VCaP (cell line): ENCODE data around the gene GAPVD1.

ENCODE experiments used
- H3K27ac ChIP-seq: fragments of 450-650 bp; 2 replicates; pipeline ENCODE4 v1.5.1; 2017
- CTCF ChIP-seq: fragments of 450-650 bp; conservative IDR thresholded peaks from 2 replicates; pipeline ENCODE4 v1.5.1; 2017; ENCODE audit warnings: mild to moderate bottlenecking, moderate library complexity

GAPVD1 gene

GRCh38 chr9:125404733-125405132, 143.1 kb downstream of the GAPVD1 start:
- no peak overlapping the region for H3K27ac ChIP-seq
- TF ChIP-seq CTCF: no peak

DNA sequence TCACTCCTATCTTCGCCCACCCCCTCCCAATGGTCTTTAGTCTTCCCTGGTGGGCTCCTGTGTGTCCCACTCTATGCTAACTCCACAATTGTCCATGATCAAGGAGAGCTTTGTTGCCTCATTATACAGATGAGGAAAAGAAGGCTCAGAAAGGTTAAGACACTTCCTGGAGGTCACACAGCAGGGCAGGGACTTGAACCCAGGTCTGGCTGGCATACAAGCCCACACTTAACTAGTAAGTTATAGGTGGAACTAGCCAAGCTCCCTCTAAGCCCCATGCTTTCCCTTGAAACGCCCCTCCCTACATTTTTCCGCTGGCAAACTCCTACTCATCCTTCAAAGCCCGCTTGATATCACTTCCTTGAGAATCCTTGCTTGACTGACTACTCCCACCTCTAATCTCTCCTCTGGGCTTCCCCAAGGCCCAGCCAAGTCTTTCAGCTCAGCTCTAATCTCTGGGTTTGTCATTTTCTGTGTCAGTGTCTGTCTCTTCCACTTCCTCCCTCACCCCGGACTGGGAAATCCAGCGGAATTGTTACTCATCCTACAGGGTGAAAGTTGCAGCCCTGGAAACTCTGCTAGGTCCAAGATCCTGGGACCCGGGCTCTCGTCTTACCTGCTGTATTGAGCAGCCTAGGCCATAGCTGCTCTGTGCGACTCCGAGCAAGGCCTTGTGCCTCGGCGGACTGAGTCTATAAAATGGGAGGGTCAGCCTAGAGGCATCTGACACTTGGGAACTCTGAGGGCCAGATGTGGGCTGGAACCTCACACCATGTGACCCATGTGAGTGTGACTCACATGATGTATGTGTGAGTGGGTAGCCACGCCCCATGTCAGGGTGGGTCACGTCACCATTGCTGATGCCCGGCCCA, 144.5 kb downstream of the GAPVD1 start:
- no peak for TF ChIP-seq CTCF
- H3K27ac ChIP-seq: no peak overlapping the region

DNA sequence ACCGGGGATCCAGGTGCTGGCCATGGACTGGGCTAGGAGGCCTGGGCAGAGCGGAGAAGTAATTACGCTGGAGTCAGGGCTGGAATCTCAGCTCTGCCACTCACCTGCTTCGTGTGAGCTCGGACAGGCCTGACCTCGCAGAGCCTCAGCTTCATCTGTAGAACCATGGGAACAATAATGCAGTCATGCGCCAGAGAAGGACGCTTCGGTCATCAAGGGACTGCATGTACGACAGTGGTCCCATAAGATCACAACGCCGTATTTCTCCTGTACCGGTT, 145.1 kb downstream of the GAPVD1 start:
- H3K27ac ChIP-seq: no peak overlapping the region
- no peak for TF ChIP-seq CTCF

DNA sequence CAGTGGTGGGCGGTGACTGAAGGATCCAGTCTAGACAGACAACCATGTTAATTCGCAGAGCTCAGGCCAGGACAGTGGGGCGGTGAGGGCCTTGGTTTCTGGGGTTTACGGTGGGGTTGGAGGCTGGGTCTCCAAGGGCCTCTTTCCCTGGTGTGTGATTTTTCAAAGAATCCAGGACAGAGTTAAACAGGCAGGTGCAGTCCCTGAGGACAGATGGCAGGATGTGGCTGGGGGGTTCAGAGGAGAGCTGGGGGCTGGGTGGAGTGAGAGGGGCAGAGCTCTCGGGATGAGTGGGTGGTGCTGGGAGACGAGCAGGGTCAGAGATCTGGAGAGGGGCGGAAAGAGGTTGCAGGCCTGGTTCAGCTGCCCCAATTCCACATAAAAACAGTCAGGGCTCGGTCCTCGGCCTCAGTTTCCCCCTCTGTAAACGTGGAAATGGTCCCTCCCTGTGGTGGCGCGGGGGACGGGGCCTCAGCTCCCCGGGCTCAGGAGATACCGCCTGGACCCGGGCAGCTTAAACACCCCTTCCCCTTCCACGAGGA, 145.9 kb downstream of the GAPVD1 start:
- no peak for TF ChIP-seq CTCF
- H3K27ac ChIP-seq: peak overlapping the region; percentile 80; the same call in 1 of the 2 replicates

DNA sequence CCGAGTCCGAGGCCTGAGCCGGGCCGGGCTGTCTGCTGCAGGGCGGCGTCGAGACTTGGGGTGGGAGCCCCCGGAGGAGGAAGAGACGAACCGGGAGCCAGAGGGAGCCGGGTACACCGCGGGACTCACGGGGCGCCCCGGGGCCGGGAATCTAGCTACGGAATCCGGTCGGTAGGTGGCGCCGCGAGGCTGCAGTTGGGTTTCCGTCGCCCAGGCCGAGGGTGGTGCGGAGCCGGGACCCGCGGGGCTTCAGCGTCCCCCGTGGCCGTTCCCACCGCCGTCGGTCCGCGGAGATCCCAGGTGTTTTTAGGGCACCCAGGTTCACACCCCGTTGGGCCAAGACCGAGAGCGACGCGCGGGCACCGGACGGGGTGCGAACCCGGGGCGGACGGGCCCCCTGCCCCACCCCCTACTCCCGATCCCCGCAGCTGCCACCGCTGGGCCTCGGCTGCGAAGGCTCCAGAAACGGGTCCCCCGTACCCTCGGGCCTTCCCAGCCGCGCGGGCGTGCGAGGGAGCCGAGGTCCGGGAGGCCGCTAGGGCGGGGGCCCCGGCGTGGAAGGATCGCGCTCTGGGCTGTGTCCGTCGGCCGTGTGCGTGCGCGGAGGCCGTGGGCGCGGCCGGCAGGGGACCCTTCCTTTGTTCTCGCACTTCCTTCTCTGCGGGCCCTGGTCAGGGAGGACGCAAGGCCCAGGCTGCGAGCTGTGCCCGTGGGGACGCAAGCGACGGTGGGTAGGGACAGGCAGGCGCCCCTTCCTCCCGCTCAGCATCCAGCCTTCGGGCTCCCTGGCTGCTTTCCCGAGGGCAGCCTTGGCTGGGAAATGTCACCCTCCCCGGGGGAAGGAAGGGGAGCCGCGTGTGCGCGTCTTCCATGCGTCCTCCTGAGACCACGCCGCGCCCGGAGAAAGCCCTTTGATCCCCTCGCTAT, 146.6 kb downstream of the GAPVD1 start:
- H3K27ac ChIP-seq: peak overlapping the region; percentile 80; the same call in 1 of the 2 replicates
- TF ChIP-seq CTCF: peak; percentile 94

DNA sequence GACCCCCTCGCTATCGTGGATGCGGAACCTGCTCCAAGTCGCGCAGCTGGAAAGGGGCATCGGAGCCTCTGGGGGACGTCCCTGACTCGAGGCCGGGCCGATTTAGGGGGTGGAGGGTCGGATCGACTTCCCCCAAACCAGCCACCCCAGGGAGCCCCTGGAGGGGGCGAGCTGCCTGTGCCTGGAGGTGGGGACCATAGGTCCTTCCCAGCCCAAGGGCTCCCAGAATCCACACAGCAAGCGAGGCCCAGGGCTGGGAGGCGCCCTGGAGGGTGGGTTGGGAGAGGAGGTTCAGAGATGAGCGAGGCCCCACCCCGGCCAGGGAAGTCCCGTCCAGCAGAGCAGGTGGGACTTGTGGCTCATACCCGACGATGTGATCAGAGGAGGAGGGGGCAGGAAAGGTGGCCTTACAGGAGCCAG, 147.6 kb downstream of the GAPVD1 start:
- no peak overlapping the region for H3K27ac ChIP-seq
- no peak for TF ChIP-seq CTCF
